ENCODE data around the gene HBZ.

Gene HBZ

GRCh38 chr16:177981-178667, 25.7 kb downstream of the HBZ start:
- no peak for TF ChIP-seq CTCF (IDR thresholded peaks at IDR 0.05; ENCODE audit: control extremely low read depth, extremely low read depth, low read depth, missing control alignments)
- no peak for DNase-seq (ENCODE audit: extremely low spot score)
- CTCF ChIA-PET = interaction anchor here (1.1 to 2.0 kb wide), 3 partner anchors 10 to 112 kb away, joined by 4 to 8 read pairs (median 6); no protein-coding TSS in a partner anchor
- POLR2A ChIA-PET = interaction anchor here (0.6 kb wide), 1 partner anchor 81 kb away, joined by 3 read pairs; no protein-coding TSS in a partner anchor

DNA sequence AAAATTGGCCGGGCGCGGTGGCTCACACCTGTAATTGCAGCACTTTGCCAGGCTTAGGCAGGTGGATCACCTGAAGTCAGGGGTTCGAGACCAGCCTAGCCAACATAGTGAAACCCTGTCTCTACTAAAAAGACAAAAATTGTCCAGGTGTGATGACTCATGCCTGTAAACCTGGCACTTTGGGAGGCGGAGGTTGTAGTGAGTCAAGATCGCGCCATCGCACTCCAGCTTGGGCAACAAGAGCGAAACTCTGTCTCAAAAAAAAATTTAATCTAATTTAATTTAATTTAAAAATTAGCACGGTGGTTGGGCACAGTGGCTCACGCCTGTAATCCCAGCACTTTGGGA, 26.2 kb downstream of the HBZ start:
- DNase-seq (ENCODE audit: extremely low spot score) = no peak
- ChIA-PET CTCF (interaction anchor here (2.0 kb wide), 1 partner anchor 113 kb away, joined by 6 read pairs; no protein-coding TSS in a partner anchor), POLR2A (interaction anchor here (0.6 kb wide), 1 partner anchor 82 kb away, joined by 3 read pairs; no protein-coding TSS in a partner anchor)
- TF ChIP-seq CTCF (IDR thresholded peaks at IDR 0.05; ENCODE audit: control extremely low read depth, extremely low read depth, low read depth, missing control alignments) = no peak

- no peak for DNase-seq (ENCODE audit: extremely low spot score)
- POLR2A ChIA-PET = no interaction called here
- TF ChIP-seq CTCF (IDR thresholded peaks at IDR 0.05; ENCODE audit: control extremely low read depth, extremely low read depth, low read depth, missing control alignments) = no peak
- CTCF ChIA-PET = interaction anchor here (0.8 to 2.0 kb wide), 3 partner anchors 13 to 114 kb away, joined by 3 to 6 read pairs (median 3); no protein-coding TSS in a partner anchor
These were observed 27.0 kb downstream of the HBZ start for GRCh38 chr16:179211-180092.

GRCh38 chr16:180101-180675, 27.7 kb downstream of the HBZ start, which contains the start of gene HBQ1:
Gene HBQ1, plus strand, starts transcription at chr16:180459. Its CDS starts 28 bp downstream, at chr16:180487.
- ChIA-PET POLR2A (no interaction called here), CTCF (interaction anchor here (0.7 to 3.7 kb wide), 9 partner anchors 14 to 202 kb away, joined by 3 to 34 read pairs (median 3); no protein-coding TSS in a partner anchor)
- peak; percentile 73 for DNase-seq (ENCODE audit: extremely low spot score)
- TF ChIP-seq CTCF (IDR thresholded peaks at IDR 0.05; ENCODE audit: control extremely low read depth, extremely low read depth, low read depth, missing control alignments) = no peak

DNA sequence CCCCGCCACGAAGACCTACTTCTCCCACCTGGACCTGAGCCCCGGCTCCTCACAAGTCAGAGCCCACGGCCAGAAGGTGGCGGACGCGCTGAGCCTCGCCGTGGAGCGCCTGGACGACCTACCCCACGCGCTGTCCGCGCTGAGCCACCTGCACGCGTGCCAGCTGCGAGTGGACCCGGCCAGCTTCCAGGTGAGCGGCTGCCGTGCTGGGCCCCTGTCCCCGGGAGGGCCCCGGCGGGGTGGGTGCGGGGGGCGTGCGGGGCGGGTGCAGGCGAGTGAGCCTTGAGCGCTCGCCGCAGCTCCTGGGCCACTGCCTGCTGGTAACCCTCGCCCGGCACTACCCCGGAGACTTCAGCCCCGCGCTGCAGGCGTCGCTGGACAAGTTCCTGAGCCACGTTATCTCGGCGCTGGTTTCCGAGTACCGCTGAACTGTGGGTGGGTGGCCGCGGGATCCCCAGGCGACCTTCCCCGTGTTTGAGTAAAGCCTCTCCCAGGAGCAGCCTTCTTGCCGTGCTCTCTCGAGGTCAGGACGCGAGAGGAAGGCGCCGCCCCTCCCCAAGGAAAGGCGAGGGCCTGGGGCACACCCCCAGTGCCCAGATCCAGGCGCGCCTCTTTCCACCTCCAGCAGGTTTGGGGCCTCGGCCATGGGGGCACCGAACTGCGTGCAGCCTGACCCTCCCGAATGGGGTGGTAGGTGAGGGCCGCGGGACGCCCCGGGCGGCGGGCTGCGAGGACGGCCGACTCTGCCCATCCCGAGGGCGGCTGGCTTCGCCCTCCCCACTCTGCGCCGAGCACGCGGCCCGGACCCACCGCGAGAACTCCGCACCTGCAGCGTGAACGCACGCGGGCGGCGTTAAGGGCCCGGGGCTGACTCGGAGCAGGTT, 28.5 kb downstream of the HBZ start:
- peak; percentile 93 for DNase-seq (ENCODE audit: extremely low spot score)
- TF ChIP-seq CTCF (IDR thresholded peaks at IDR 0.05; ENCODE audit: control extremely low read depth, extremely low read depth, low read depth, missing control alignments) = peak; percentile 7
- CTCF ChIA-PET = interaction anchor here (0.7 to 3.7 kb wide), 28 partner anchors 10 to 201 kb away, joined by 3 to 34 read pairs (median 4); partner anchors contain the start of gene HBM
- POLR2A ChIA-PET = no interaction called here

All from GM10248 (cell line).